Measurements from ENCODE around the gene DRAM1. TPM values are rescaled to one million over a fixed set of nuclear protein-coding genes. Genes with fewer than 3 reads are reported as not detected.
"Not testable (repeated sequence)": the region's sequence is repeated elsewhere in the genome, so short reads cannot be mapped to it uniquely, and the experiment has no call there.

The DRAM1 gene
- total RNA-seq, 4 donors from 2014 or later, result 3.7 to 20.1 (median 8.7) TPM

DNA sequence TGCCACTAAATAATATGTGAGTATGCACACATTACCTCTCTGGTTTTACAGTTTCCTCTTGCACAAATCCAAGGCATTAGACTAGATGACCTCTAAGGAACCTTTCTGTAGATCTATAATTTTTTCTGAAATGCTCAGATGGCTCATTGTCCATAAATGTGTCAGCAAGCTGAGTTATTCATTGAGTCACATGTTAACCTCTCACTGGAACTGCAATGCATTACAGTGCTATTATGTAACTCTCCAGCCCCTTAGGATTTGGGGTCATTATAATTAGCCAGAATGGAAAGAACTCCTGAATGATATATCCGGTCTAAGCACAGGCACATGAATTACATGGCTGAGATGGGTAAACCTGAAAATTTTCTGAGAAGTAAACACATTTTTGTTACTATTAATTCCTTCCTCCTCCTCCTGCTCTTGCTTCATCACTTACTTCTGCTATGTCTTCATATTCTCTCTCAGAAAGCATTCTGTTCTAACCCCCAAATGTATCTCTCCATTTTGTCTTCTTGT is 20.3 kb upstream of the DRAM1 start:
- H3K27ac ChIP-seq, result no peak overlapping the region

DNA sequence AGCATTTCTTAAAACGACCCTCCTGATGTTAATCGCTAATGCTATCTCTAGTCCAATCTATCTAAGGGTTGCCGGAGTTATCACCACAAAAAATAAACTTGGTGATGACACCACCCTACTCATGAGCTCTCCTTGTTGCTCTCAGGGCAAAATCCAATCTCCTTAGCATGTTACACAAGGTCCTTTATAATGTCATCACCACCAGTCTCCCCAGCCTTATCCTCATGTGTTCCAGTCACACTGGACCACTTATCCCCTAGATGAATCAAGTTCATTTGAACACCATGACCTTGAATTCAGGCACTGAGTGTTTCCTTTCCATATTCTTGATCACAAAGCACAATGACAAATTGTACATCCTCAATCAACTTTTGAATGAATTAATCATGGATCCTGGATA is 19.0 kb upstream of the DRAM1 start:
- no peak for DNase-seq
- Histone ChIP-seq H3K4me1 (peaks cover 5 to 17% (median 11%) of the 10 kb centered on the region in 4 donors), H3K36me3 (no peaks in the 10 kb centered on the region), H3K27me3 (no peaks in the 10 kb centered on the region), H3K27ac (no peak overlapping the region), H3K4me3 (no peak overlapping the region), H3K9me3 (no peaks in the 10 kb centered on the region)
- in situ Hi-C loops (cut with MboI; ENCODE audit: low pct_ligation_motif_present in 1 of 4, low pct_unique_long_range_greater_than_20kb in 1 of 4, low sequenced_read_pairs in 3 of 4) (no loop called here), intact Hi-C loops (cut with DNase I; ENCODE audit: low total_unique reads) (no loop called here)
- WGBS, 2 donors (ENCODE audit: low coverage in 1 of 2), result 97% methylated on average over 3 of the region's 3 CpGs; no CpG with 5 or more reads in 1 of the 2 donors
- TF ChIP-seq POLR2AphosphoS5 (IDR thresholded peaks at IDR 0.05), result no peak
- TF ChIP-seq EP300 (IDR thresholded peaks at IDR 0.05; ENCODE audit: low read depth), result no peak
- no peak for TF ChIP-seq POLR2A (IDR thresholded peaks at IDR 0.05)
- TF ChIP-seq, protein P1, sequence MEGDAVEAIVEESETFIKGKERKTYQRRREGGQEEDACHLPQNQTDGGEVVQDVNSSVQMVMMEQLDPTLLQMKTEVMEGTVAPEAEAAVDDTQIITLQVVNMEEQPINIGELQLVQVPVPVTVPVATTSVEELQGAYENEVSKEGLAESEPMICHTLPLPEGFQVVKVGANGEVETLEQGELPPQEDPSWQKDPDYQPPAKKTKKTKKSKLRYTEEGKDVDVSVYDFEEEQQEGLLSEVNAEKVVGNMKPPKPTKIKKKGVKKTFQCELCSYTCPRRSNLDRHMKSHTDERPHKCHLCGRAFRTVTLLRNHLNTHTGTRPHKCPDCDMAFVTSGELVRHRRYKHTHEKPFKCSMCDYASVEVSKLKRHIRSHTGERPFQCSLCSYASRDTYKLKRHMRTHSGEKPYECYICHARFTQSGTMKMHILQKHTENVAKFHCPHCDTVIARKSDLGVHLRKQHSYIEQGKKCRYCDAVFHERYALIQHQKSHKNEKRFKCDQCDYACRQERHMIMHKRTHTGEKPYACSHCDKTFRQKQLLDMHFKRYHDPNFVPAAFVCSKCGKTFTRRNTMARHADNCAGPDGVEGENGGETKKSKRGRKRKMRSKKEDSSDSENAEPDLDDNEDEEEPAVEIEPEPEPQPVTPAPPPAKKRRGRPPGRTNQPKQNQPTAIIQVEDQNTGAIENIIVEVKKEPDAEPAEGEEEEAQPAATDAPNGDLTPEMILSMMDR (IDR thresholded peaks at IDR 0.05), result no peak

More for the DNA sequence above, 20.3 kb upstream of the DRAM1 start:
- peaks cover 5 to 17% (median 11%) of the 10 kb centered on the region in 4 donors for H3K4me1 ChIP-seq
- no peak overlapping the region for H3K4me3 ChIP-seq
- in situ Hi-C loops (cut with MboI; ENCODE audit: low pct_ligation_motif_present in 1 of 4, low pct_unique_long_range_greater_than_20kb in 1 of 4, low sequenced_read_pairs in 3 of 4) (no loop called here), intact Hi-C loops (cut with DNase I; ENCODE audit: low total_unique reads) (no loop called here)
- no peaks in the 10 kb centered on the region for H3K36me3 ChIP-seq
- TF ChIP-seq POLR2AphosphoS5 (IDR thresholded peaks at IDR 0.05) (no peak), POLR2A (IDR thresholded peaks at IDR 0.05) (no peak), EP300 (IDR thresholded peaks at IDR 0.05; ENCODE audit: low read depth) (no peak)
- TF ChIP-seq, protein P1 (IDR thresholded peaks at IDR 0.05), result no peak
- no peaks in the 10 kb centered on the region for H3K9me3 ChIP-seq
- DNase-seq, result no peak
- 23 to 42% methylated on average over 1 of the region's 1 CpG for WGBS, 2 donors (ENCODE audit: low coverage in 1 of 2)
- H3K27me3 ChIP-seq, result no peaks in the 10 kb centered on the region

DNA sequence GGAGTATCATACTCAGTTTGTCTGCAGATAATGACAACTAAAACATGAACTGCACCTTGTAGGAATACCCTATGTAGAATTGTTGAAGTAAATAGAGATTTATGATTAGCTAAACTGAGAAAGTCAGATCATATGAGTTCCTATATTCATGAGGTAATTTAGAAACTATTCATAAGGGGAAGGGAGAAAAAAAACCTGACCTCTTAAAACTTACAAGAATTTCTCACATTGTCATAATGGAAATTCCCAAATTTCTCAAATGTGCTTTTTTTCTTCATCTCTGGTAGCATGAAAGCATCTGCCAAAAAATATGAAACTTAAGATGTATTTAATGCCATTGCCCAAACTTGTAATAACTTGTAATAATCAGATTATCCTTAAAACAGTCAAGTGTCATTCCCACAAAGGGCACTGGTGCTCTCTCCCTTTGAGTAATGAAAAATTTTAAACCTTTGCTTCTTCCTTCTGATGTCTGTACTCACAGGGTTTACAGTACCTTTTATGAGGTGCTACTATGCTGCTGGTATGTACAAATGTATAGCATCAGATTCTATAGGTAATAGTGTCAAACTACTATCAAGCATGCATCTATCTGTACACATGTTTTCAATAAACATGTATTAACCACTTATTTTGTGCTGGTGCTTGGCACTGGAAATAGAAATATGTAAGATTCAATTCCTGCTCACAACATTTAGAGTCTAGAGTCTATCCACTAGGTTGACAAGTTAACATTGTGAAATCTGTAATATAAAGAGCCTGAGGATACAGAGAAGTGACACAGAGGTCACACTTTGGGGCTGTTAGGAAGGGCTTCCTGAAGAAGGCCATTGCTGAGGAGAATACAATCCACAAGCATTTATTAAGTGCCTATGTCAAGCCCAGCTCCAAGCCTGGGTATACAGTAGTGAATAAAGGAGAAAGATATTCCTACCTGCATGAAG is 17.4 kb upstream of the DRAM1 start:
- peaks cover 5 to 17% (median 11%) of the 10 kb centered on the region in 4 donors for H3K4me1 ChIP-seq
- in situ Hi-C loops (cut with MboI; ENCODE audit: low pct_ligation_motif_present in 1 of 4, low pct_unique_long_range_greater_than_20kb in 1 of 4, low sequenced_read_pairs in 3 of 4) (no loop called here), intact Hi-C loops (cut with DNase I; ENCODE audit: low total_unique reads) (no loop called here)
- no peak overlapping the region for H3K4me3 ChIP-seq
- DNase-seq, result no peak
- H3K9me3 ChIP-seq, result no peaks in the 10 kb centered on the region
- TF ChIP-seq, protein P1 (IDR thresholded peaks at IDR 0.05), result no peak
- TF ChIP-seq POLR2AphosphoS5 (IDR thresholded peaks at IDR 0.05) (no peak), EP300 (IDR thresholded peaks at IDR 0.05; ENCODE audit: low read depth) (no peak), POLR2A (IDR thresholded peaks at IDR 0.05) (no peak)
- H3K27ac ChIP-seq, result no peak overlapping the region
- H3K27me3 ChIP-seq, result no peaks in the 10 kb centered on the region
- no peaks in the 10 kb centered on the region for H3K36me3 ChIP-seq

DNA sequence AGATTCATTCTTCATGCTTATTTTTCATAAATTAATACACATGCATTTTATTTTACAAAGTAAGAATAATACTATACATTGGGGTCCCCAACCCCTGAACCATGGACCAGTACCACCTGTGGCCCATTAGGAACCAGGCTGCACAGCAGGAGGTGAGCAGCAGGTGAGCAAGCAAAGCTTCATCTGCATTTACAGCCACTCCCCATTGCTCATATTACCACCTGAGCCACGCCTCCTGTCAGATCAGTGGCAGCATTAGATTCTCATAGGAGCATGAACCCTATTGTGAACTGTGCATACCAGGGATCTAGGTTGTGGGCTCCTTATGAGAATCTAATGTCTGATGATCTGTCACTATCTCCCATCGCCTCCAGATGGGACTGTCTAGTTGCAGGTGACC is 15.7 kb upstream of the DRAM1 start:
- in situ Hi-C loops (cut with MboI; ENCODE audit: low pct_ligation_motif_present in 1 of 4, low pct_unique_long_range_greater_than_20kb in 1 of 4, low sequenced_read_pairs in 3 of 4); H3K27me3 ChIP-seq; H3K4me3 ChIP-seq; H3K9me3 ChIP-seq; DNase-seq; intact Hi-C loops (cut with DNase I; ENCODE audit: low total_unique reads); H3K4me1 ChIP-seq; H3K27ac ChIP-seq; H3K36me3 ChIP-seq: not testable (repeated sequence)
- 75 to 97% methylated on average over 2 of the region's 2 CpGs for WGBS, 2 donors (ENCODE audit: low coverage in 1 of 2)

All from transverse colon (tissue), 4 donors.